OCI-LY7 (cell line): ENCODE results near the gene C12orf57. TPM values are rescaled to one million over a fixed set of nuclear protein-coding genes. Genes with fewer than 3 reads are reported as not detected.
A peak's percentile ranks its signal among the peaks of the same experiment; 100 is the strongest.

Experiments
- BruUV-seq: library from RNA; stranded (reverse); fragments of 400-500 nt; replicated peaks from 2 replicates; lab custom pipeline; 2021; lab: Mats Ljungman, UMichigan
- CTCF ChIA-PET: fragments of 300-600 bp; sonication (Branson Sonifier 250); formaldehyde crosslinking; loops from one replicate; lab custom pipeline; 2022; ENCODE audit warnings: antibody characterized with exemption; ENCODE audit not compliant: unreplicated experiment; lab: Charles Lee
- POLR2A ChIA-PET: fragments of 300-600 bp; sonication (Branson Sonifier 250); formaldehyde crosslinking; loops from one replicate; lab custom pipeline; 2022; ENCODE audit warnings: antibody characterized with exemption; lab: Charles Lee
- DNase-seq: peaks from one replicate; pipeline ENCODE4 v3.0.0-alpha.2; 2015; ENCODE audit warnings: low spot score
- H2AFZ ChIP-seq: fragments of 200-600 bp; sonication (generic), shearing (Covaris generic); 2 replicates; pipeline ENCODE4 v1.6.1; 2014; ENCODE audit warnings: mild to moderate bottlenecking, antibody characterized with exemption, low read length, moderate library complexity
- H3K27ac ChIP-seq: fragments of 200-600 bp; sonication (generic); 2 replicates; pipeline ENCODE4 v1.5.1; 2014; ENCODE audit warnings: mixed run types, low read depth, mild to moderate bottlenecking, moderate library complexity, low read length, inconsistent platforms; ENCODE audit not compliant: poor library complexity, severe bottlenecking
- H3K36me3 ChIP-seq: fragments of 200-600 bp; sonication (generic); 2 replicates; pipeline ENCODE4 v1.6.1; 2014; ENCODE audit warnings: mild to moderate bottlenecking, antibody characterized with exemption, low read length, moderate library complexity, mixed read lengths; ENCODE audit not compliant: insufficient read depth
- H3K4me1 ChIP-seq: fragments of 200-600 bp; sonication (generic); 2 replicates; pipeline ENCODE4 v1.5.1; 2014; ENCODE audit warnings: mild to moderate bottlenecking, low read length; ENCODE audit not compliant: insufficient read depth, poor library complexity, severe bottlenecking
- H3K4me2 ChIP-seq: fragments of 200-600 bp; sonication (generic); 2 replicates; pipeline ENCODE4 v1.6.1; 2014; ENCODE audit warnings: mild to moderate bottlenecking, low read length
- H3K4me3 ChIP-seq: fragments of 200-600 bp; sonication (generic); 2 replicates; pipeline ENCODE4 v1.5.1; 2014; ENCODE audit warnings: mild to moderate bottlenecking, low read depth, low read length; ENCODE audit not compliant: poor library complexity, severe bottlenecking
- H3K79me2 ChIP-seq: fragments of 200-600 bp; sonication (generic); 2 replicates; pipeline ENCODE4 v1.6.1; 2016; ENCODE audit warnings: low read depth, mild to moderate bottlenecking, low read length, moderate library complexity, mixed read lengths; ENCODE audit not compliant: insufficient read depth
- H3K9me2 ChIP-seq: fragments of 200-600 bp; sonication (generic); 2 replicates; pipeline ENCODE4 v1.6.1; 2016; ENCODE audit warnings: mild to moderate bottlenecking, low read length, mixed read lengths; ENCODE audit not compliant: insufficient read depth
- H3K9me3 ChIP-seq: fragments of 200-600 bp; sonication (generic); 2 replicates; pipeline ENCODE4 v1.6.1; 2014; ENCODE audit warnings: mild to moderate bottlenecking, mixed run types, low read length, mixed read lengths
- H4K20me1 ChIP-seq: fragments of 200-600 bp; sonication (generic); 2 replicates; pipeline ENCODE4 v1.6.1; 2014; ENCODE audit warnings: mild to moderate bottlenecking, antibody characterized with exemption, low read length, moderate library complexity, mixed read lengths; ENCODE audit not compliant: insufficient read depth
- CTCF ChIP-seq: fragments of 200-600 bp; sonication (generic); conservative IDR thresholded peaks from 2 replicates; pipeline ENCODE4 v1.5.1; 2014; ENCODE audit warnings: mild to moderate bottlenecking, antibody characterized with exemption, low read length, moderate library complexity, mixed read lengths
- EZH2phosphoT487 ChIP-seq: fragments of 200-600 bp; sonication (generic); IDR thresholded peaks from 2 replicates; pipeline ENCODE4 v1.6.1; 2018; ENCODE audit warnings: low read depth, borderline replicate concordance, mild to moderate bottlenecking, mixed run types, antibody characterized with exemption, low read length, moderate library complexity, mixed read lengths
- intact Hi-C: fragments of 100-400 bp; cut with micrococcal nuclease; formaldehyde crosslinking; loops from one replicate; pipeline ENCODE4 v1.10.0; 2022; ENCODE audit not compliant: unreplicated experiment
- total RNA-seq, 2 experiments: library from RNA; depleted of rRNA in 1 of 2; stranded (reverse); fragments of >200 nt in 1 of 2; shearing (Covaris generic) in 1 of 2; gene quantifications; 2 replicates each; pipeline ENCODE4 v1.2.3, GENCODE V29; 2014 to 2022

C12orf57 gene
- total RNA-seq, 2 experiments from 2014 or later = 130 to 319 TPM

- H3K36me3 ChIP-seq = peaks cover 76% of the 10 kb centered on the region
- no peak overlapping the region for H2AFZ ChIP-seq
- no peak overlapping the region for H3K4me3 ChIP-seq
- no TSS peak for BruUV-seq
- peak overlapping the region; percentile 23 for H3K27ac ChIP-seq
- TF ChIP-seq EZH2phosphoT487 (no peak), CTCF (no peak)
- H4K20me1 ChIP-seq = 0 out of 2 replicates have a peak, but pooled peaks cover under 1% of the 10 kb centered on the region
- no peaks in the 10 kb centered on the region for H3K9me3 ChIP-seq
- DNase-seq = no peak
- no peaks in the 10 kb centered on the region for H3K9me2 ChIP-seq
- CTCF ChIA-PET = interaction anchor here (0.6 to 0.7 kb wide), 2 partner anchors 13 to 149 kb away, joined by 3 read pairs; no protein-coding TSS in a partner anchor
- POLR2A ChIA-PET = interaction anchor here (0.5 to 2.6 kb wide), 4 partner anchors 18 to 121 kb away, joined by 3 to 16 read pairs (median 6); partner anchors contain the start of genes C12orf57, LPCAT3 and RNU7-1
- peaks cover 44% of the 10 kb centered on the region for H3K4me1 ChIP-seq
- peaks cover 49% of the 10 kb centered on the region for H3K79me2 ChIP-seq
- peak overlapping the region; percentile 27 for H3K4me2 ChIP-seq
- intact Hi-C loops = loop anchor here (5.0 kb wide), 2 partner anchors 37 to 122 kb away; partner anchors contain the start of genes CDCA3 and USP5
Measured at GRCh38 chr12:6974180-6974579, 30.4 kb downstream of the C12orf57 start.

- no peak overlapping the region for H2AFZ ChIP-seq
- peaks cover 36% of the 10 kb centered on the region for H3K79me2 ChIP-seq
- H3K36me3 ChIP-seq = peaks cover 78% of the 10 kb centered on the region
- H3K9me3 ChIP-seq = no peaks in the 10 kb centered on the region
- H3K4me1 ChIP-seq = peaks cover 43% of the 10 kb centered on the region
- TF ChIP-seq EZH2phosphoT487 = no peak
- no peak overlapping the region for H3K4me2 ChIP-seq
- ChIA-PET POLR2A (interaction anchor here (0.5 to 2.6 kb wide), 7 partner anchors 19 to 456 kb away, joined by 3 to 16 read pairs (median 4); partner anchors contain the start of genes C12orf57, LPCAT3 and RNU7-1), CTCF (no interaction called here)
- no peak for DNase-seq
- H3K9me2 ChIP-seq = no peaks in the 10 kb centered on the region
- peak overlapping the region; percentile 9 for H3K27ac ChIP-seq
- intact Hi-C loops = no loop called here
- no TSS peak for BruUV-seq
- no peaks in the 10 kb centered on the region for H4K20me1 ChIP-seq
- H3K4me3 ChIP-seq = no peak overlapping the region
Measured at GRCh38 chr12:6975297-6976032, 31.6 kb downstream of the C12orf57 start.

GRCh38 chr12:6977653-6978052, 33.8 kb downstream of the C12orf57 start:
- intact Hi-C loops = no loop called here
- no peaks in the 10 kb centered on the region for H3K9me2 ChIP-seq

More at GRCh38 chr12:6977653-6978052, 33.8 kb downstream of the C12orf57 start:
- Histone ChIP-seq H2AFZ (no peak overlapping the region), H3K4me3 (no peak overlapping the region), H3K27ac (no peak overlapping the region), H4K20me1 (no peaks in the 10 kb centered on the region), H3K79me2 (peaks cover 16% of the 10 kb centered on the region), H3K4me2 (no peak overlapping the region), H3K4me1 (peaks cover 32% of the 10 kb centered on the region), H3K36me3 (peaks cover 94% of the 10 kb centered on the region), H3K9me3 (no peaks in the 10 kb centered on the region)
- DNase-seq = no peak
- CTCF ChIA-PET = no interaction called here
- BruUV-seq = no TSS peak
- no peak for TF ChIP-seq CTCF
- TF ChIP-seq EZH2phosphoT487 = no peak
- POLR2A ChIA-PET = interaction anchor here (0.5 to 1.6 kb wide), 4 partner anchors 9 to 81 kb away, joined by 3 to 7 read pairs (median 4); no protein-coding TSS in a partner anchor
